Mucosa of rectum (tissue), 2 donors: ENCODE data around the gene FAT1.
A peak's percentile ranks its signal among the peaks of the same experiment; 100 is the strongest.

Experiments used
- H3K27ac ChIP-seq, 2 donors: one replicate each; pipeline ENCODE4 v1.7.0; 2013; ENCODE audit warnings: inconsistent platforms in 2 of 2, low read depth in 2 of 2, low read length in 2 of 2
- H3K27me3 ChIP-seq, 2 donors: one replicate each; pipeline ENCODE4 v1.7.0; 2013; ENCODE audit warnings: low read length in 2 of 2; ENCODE audit not compliant: control insufficient read depth in 2 of 2, insufficient read depth in 2 of 2
- H3K36me3 ChIP-seq, 2 donors: one replicate each; pipeline ENCODE4 v1.7.0; 2013; ENCODE audit warnings: low read length in 2 of 2; ENCODE audit not compliant: control insufficient read depth in 2 of 2, insufficient read depth in 2 of 2
- H3K4me1 ChIP-seq, 2 donors: one replicate each; pipeline ENCODE4 v1.7.0; 2013; ENCODE audit warnings: low read length in 2 of 2, mild to moderate bottlenecking in 1 of 2; ENCODE audit not compliant: control insufficient read depth in 2 of 2, insufficient read depth in 2 of 2
- H3K4me3 ChIP-seq, 2 donors: one replicate each; pipeline ENCODE4 v1.7.0; 2013; ENCODE audit warnings: low read length in 2 of 2
- H3K9ac ChIP-seq, 2 donors: one replicate each; pipeline ENCODE4 v1.7.0; 2013; ENCODE audit warnings: low read length in 2 of 2, low read depth in 1 of 2, mild to moderate bottlenecking in 1 of 2
- H3K9me3 ChIP-seq, 2 donors: one replicate each; pipeline ENCODE4 v1.7.0; 2013; ENCODE audit warnings: low read length in 2 of 2; ENCODE audit not compliant: control insufficient read depth in 2 of 2
- donor health status: healthy.
- donor health status: Normal muscosa, but diverticular disease.

FAT1 gene

GRCh38 chr4:186724864-186725468 lies 1.3 kb upstream of the FAT1 start:
- peak overlapping the region; percentile 77 to 83 for H3K4me3 ChIP-seq
- peak overlapping the region; percentile 87 to 93 for H3K27ac ChIP-seq
- no peaks in the 10 kb centered on the region for H3K27me3 ChIP-seq
- no peaks in the 10 kb centered on the region for H3K36me3 ChIP-seq
- H3K4me1 ChIP-seq = peaks cover 8% of the 10 kb centered on the region in 2 donors
- H3K9me3 ChIP-seq = no peaks in the 10 kb centered on the region
- H3K9ac ChIP-seq = peak overlapping the region; percentile 83 to 89

DNA sequence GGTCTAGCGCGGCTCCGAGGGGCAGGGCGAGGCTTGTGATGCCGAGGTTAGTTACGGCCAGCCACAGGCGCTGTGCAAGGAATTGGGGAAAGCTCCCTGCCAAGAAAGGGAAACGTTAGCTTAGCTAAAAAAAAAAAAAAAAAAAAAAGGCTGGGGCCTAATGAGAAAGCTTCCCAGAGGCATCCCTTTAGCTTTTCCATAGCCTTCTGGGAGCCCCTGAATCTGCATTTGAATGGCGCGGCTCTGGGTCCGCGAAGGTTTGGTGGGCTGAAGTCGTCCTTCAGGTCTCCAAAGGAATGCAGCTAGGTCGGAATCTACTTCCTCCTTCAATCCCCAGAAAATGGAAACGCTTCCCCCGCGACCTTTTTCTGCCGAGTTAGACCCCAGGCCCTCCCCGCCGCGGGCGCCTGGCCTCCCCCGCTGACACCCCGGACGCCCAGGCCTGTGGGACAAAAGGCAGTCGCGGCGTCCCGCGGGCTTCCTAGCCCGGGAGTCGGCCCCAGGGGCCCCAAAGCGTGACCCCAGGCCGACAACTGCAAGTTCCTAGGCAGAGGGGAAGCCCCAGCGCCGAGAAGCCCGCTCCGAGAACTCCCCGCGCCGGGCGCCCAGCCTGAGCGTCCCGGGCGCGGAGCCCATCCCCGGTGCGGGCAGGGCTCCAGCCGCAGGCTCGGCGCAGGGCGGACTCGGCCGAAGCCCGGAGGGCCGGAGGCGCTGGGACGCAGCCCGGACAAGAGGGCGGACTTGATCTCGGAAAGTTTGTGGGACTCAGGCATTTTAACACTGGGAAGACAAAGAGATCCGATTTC lies 605 bp upstream of the FAT1 start:
- Histone ChIP-seq H3K36me3 (no peaks in the 10 kb centered on the region), H3K4me3 (peak overlapping the region; percentile 77 to 83), H3K9ac (peak overlapping the region; percentile 83 to 89), H3K9me3 (peaks cover 0 to 2% of the 10 kb centered on the region in 2 donors), H3K27me3 (no peaks in the 10 kb centered on the region), H3K27ac (peak overlapping the region; percentile 87 to 93), H3K4me1 (peaks cover 4 to 8% of the 10 kb centered on the region in 2 donors)

DNA sequence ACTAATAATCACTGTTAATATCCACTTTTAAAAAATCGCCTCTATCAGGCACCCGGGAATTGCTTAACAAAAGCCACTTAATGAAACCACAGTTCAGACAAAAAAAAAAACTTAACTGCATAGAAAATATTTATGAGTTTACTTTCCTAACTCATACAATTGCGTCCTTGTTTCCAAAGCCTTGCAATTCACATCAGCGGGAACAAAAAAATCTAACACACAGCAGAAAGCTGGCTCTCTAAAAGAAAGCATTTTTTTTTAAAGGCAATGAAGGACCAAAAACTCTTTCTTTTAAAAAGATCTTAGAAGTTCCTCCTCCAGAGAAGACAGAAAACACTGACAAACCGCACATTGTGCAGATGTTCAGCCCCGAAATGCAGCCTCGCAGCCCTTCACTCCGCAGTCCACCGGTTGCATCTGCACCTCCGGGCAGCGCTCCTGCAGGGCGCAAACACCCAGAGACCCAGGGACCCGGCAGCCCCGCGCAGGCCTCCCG lies 812 bp downstream of the FAT1 start:
- H3K27me3 ChIP-seq = no peaks in the 10 kb centered on the region
- peak overlapping the region; percentile 87 to 93 for H3K27ac ChIP-seq
- peaks cover 0 to 6% of the 10 kb centered on the region in 2 donors for H3K9me3 ChIP-seq
- no peaks in the 10 kb centered on the region for H3K36me3 ChIP-seq
- H3K9ac ChIP-seq = peak overlapping the region; percentile 64 to 83
- H3K4me1 ChIP-seq = peaks cover 5 to 8% of the 10 kb centered on the region in 2 donors
- H3K4me3 ChIP-seq = peak overlapping the region; percentile 77 to 83

GRCh38 chr4:186719925-186720694 lies 3.5 kb downstream of the FAT1 start:
- Histone ChIP-seq H3K27me3 (no peaks in the 10 kb centered on the region), H3K36me3 (no peaks in the 10 kb centered on the region), H3K9ac (no peak overlapping the region), H3K9me3 (peaks cover 0 to 6% of the 10 kb centered on the region in 2 donors), H3K4me3 (no peak overlapping the region), H3K4me1 (peaks cover 8 to 9% of the 10 kb centered on the region in 2 donors), H3K27ac (no peak overlapping the region)

- no peak overlapping the region for H3K9ac ChIP-seq
- peaks cover 0 to 6% of the 10 kb centered on the region in 2 donors for H3K9me3 ChIP-seq
- H3K27me3 ChIP-seq = no peaks in the 10 kb centered on the region
- peaks cover 2 to 9% of the 10 kb centered on the region in 2 donors for H3K4me1 ChIP-seq
- H3K4me3 ChIP-seq = peak overlapping the region in 1 of 2 donors; percentile 10
- no peaks in the 10 kb centered on the region for H3K36me3 ChIP-seq
- H3K27ac ChIP-seq = no peak overlapping the region
Measured at GRCh38 chr4:186717556-186717955, 6.1 kb downstream of the FAT1 start.

DNA sequence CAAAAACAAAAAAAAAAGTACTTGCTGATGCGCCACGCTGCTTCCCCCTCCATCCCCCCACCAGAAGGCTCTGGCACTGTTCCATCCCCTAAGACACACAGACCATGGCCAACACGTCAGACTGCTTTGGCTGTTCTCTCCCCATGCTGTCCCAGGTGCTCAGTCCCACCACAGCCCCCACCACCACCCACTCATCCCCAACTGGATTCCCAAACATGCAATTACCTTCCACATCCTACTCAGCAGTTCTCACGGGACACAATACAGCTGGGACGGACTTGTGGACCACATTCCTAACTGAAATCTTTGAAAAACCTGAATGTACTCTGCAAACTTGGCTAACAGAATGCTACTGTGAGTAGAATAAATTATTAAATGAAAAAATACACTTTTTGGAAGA lies 8.6 kb downstream of the FAT1 start:
- Histone ChIP-seq H3K27me3 (no peaks in the 10 kb centered on the region), H3K9me3 (peaks cover 0 to 6% of the 10 kb centered on the region in 2 donors), H3K4me3 (no peak overlapping the region), H3K36me3 (no peaks in the 10 kb centered on the region), H3K4me1 (peaks cover 0 to 5% of the 10 kb centered on the region in 2 donors), H3K27ac (no peak overlapping the region), H3K9ac (no peak overlapping the region)

- peaks cover 0 to 3% of the 10 kb centered on the region in 2 donors for H3K9me3 ChIP-seq
- no peak overlapping the region for H3K9ac ChIP-seq
- peaks cover 5% of the 10 kb centered on the region in 2 donors for H3K36me3 ChIP-seq
- H3K27ac ChIP-seq = no peak overlapping the region
- no peaks in the 10 kb centered on the region for H3K27me3 ChIP-seq
- H3K4me3 ChIP-seq = no peak overlapping the region
- H3K4me1 ChIP-seq = peaks cover 0 to 5% of the 10 kb centered on the region in 2 donors
Measured at GRCh38 chr4:186714006-186714675, 9.5 kb downstream of the FAT1 start.

GRCh38 chr4:186712690-186713089 lies 11.0 kb downstream of the FAT1 start:
- Histone ChIP-seq H3K4me1 (peaks cover 8 to 17% of the 10 kb centered on the region in 2 donors), H3K9ac (no peak overlapping the region), H3K9me3 (no peaks in the 10 kb centered on the region), H3K27ac (no peak overlapping the region), H3K27me3 (no peaks in the 10 kb centered on the region), H3K36me3 (peaks cover 14% of the 10 kb centered on the region in 2 donors), H3K4me3 (no peak overlapping the region)

- H3K4me3 ChIP-seq = no peak overlapping the region
- peaks cover 28 to 30% of the 10 kb centered on the region in 2 donors for H3K36me3 ChIP-seq
- H3K4me1 ChIP-seq = peaks cover 19 to 28% of the 10 kb centered on the region in 2 donors
- H3K9me3 ChIP-seq = no peaks in the 10 kb centered on the region
- H3K27ac ChIP-seq = no peak overlapping the region
- no peaks in the 10 kb centered on the region for H3K27me3 ChIP-seq
- no peak overlapping the region for H3K9ac ChIP-seq
Measured at GRCh38 chr4:186710521-186711119, 13.0 kb downstream of the FAT1 start.
